ENCODE data around the gene SYT14.

The SYT14 gene

GRCh38 chr1:210021145-210021860 is 83.3 kb downstream of the SYT14 start:
- TF ChIP-seq CTCF (IDR thresholded peaks at IDR 0.05), result no peak
- Histone ChIP-seq H3K27ac (no peak overlapping the region), H3K4me1 (no peaks in the 10 kb centered on the region), H3K27me3 (no peaks in the 10 kb centered on the region), H3K4me3 (no peak overlapping the region), H3K9me3 (no peaks in the 10 kb centered on the region), H3K36me3 (no peaks in the 10 kb centered on the region)
- no peak for DNase-seq
- intact Hi-C loops (cut with DNase I; ENCODE audit: low total_unique reads), result no loop called here

DNA sequence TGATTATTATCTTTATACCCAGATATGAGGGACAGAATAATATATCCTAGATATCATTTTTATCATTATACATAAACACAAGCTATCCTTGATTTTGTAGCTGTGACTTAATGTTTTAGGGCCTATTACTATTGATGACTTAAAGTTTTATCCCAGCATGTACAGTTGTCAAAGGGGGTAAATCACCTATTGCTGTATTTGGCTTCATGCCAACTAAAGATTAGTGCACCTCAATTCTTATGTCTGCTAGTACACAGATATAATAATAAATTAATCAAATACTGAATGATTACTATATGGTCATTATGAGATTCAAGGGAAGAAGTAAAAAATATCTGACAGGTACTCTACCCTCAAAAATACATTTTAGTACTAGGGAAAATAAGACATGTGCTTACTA is 84.0 kb downstream of the SYT14 start:
- Histone ChIP-seq H3K4me3 (no peak overlapping the region), H3K36me3 (no peaks in the 10 kb centered on the region), H3K27me3 (no peaks in the 10 kb centered on the region), H3K4me1 (no peaks in the 10 kb centered on the region), H3K27ac (no peak overlapping the region), H3K9me3 (no peaks in the 10 kb centered on the region)
- DNase-seq, result no peak
- intact Hi-C loops (cut with DNase I; ENCODE audit: low total_unique reads), result no loop called here
- no peak for TF ChIP-seq CTCF (IDR thresholded peaks at IDR 0.05)

DNA sequence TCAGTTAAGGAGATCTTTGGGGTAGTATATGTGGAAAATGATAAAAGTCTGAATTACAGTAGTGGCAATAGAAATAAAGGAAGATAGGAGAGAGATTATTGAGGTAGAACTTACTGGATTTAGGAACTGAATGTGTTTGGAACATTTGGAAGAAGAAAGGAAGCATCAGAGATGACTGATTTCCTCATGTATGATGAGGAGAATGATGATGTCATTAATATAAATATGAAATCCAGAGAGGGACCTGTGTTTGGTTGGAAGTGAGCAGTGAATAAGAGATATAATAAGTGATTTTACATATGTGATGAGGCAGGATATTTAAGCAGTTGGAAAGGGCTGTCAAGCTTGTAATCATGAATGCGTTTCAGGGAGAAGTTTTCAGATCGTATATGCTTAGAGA is 86.3 kb downstream of the SYT14 start:
- H3K4me1 ChIP-seq, result no peaks in the 10 kb centered on the region
- intact Hi-C loops (cut with DNase I; ENCODE audit: low total_unique reads), result no loop called here
- no peak for DNase-seq
- H3K4me3 ChIP-seq, result no peak overlapping the region
- H3K27ac ChIP-seq, result no peak overlapping the region
- H3K36me3 ChIP-seq, result no peaks in the 10 kb centered on the region
- no peaks in the 10 kb centered on the region for H3K9me3 ChIP-seq
- H3K27me3 ChIP-seq, result no peaks in the 10 kb centered on the region
- no peak for TF ChIP-seq CTCF (IDR thresholded peaks at IDR 0.05)

DNA sequence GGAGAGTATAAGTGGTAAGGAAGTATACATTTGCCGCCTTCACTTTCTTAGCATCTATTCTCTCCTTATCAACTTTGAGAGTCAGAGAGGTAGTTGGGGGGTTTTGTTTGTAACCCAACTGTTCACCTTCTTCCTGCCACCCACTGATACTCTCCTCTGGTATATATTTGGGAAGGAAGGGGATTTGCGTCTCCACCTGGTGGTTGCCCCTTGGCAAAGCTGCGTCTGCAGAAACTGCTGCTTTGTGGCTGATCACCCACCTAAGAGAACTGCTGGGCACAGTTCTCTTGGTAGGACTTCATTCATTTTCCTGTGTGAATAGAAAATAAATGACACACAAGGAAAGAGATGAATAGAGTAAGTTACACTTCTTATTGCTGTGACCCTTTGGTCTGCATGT is 87.0 kb downstream of the SYT14 start:
- H3K27ac ChIP-seq, result no peak overlapping the region
- no peaks in the 10 kb centered on the region for H3K9me3 ChIP-seq
- no peak overlapping the region for H3K4me3 ChIP-seq
- no peaks in the 10 kb centered on the region for H3K27me3 ChIP-seq
- DNase-seq, result no peak
- TF ChIP-seq CTCF (IDR thresholded peaks at IDR 0.05), result no peak
- no peaks in the 10 kb centered on the region for H3K36me3 ChIP-seq
- intact Hi-C loops (cut with DNase I; ENCODE audit: low total_unique reads), result no loop called here
- H3K4me1 ChIP-seq, result no peaks in the 10 kb centered on the region

DNA sequence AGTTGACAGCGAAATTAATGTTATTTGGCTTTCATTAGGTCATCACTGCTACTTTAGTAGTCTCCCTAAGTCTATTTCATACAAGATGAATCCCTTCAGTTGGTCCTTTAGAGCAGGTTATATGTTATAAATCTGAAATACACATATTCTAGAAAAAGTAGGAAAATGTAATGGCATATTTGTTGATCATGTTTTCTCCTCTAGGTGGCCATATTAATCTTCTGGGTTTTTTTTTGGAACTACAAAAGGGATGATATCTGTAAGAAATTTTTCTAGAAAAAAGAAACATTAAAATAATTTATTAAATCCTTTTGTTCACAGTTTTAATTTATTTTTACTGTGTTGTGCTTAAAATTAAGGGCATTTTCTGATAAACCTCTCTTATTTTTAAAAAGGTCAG is 87.9 kb downstream of the SYT14 start:
- Histone ChIP-seq H3K9me3 (no peaks in the 10 kb centered on the region), H3K36me3 (no peaks in the 10 kb centered on the region), H3K4me1 (no peaks in the 10 kb centered on the region), H3K27ac (no peak overlapping the region), H3K4me3 (no peak overlapping the region), H3K27me3 (no peaks in the 10 kb centered on the region)
- no peak for DNase-seq
- no peak for TF ChIP-seq CTCF (IDR thresholded peaks at IDR 0.05)
- intact Hi-C loops (cut with DNase I; ENCODE audit: low total_unique reads), result no loop called here

DNA sequence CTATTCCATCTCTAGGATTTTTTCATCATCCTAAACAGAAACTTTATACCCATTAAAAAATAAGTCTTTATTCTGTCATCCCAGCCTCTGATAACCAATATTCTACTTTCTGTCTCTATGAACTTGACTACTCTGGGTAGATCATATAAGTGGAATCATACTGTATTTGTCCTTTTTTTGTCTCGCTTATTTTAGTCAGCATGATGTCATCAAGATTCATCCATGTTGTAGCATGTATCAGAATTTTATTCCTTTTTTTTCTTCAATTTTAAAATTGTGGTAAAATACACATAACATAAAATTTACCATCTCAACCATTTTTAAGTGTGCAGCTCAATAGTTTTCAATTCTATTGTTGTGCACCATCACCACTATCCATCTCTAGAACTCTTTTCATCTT is 90.0 kb downstream of the SYT14 start:
- no peaks in the 10 kb centered on the region for H3K36me3 ChIP-seq
- H3K27ac ChIP-seq, result no peak overlapping the region
- intact Hi-C loops (cut with DNase I; ENCODE audit: low total_unique reads), result no loop called here
- H3K9me3 ChIP-seq, result no peaks in the 10 kb centered on the region
- H3K27me3 ChIP-seq, result no peaks in the 10 kb centered on the region
- no peak overlapping the region for H3K4me3 ChIP-seq
- no peak for TF ChIP-seq CTCF (IDR thresholded peaks at IDR 0.05)
- H3K4me1 ChIP-seq, result no peaks in the 10 kb centered on the region
- DNase-seq, result no peak
